Brain microvascular endothelial cell (primary cell): Measurements from ENCODE around the gene GRIN2C.

Experiments used
- DNase-seq: peaks from one replicate; pipeline ENCODE4 v3.0.0-alpha.2; 2020
- H3K27ac ChIP-seq: fragments of 250-450 bp; sonication (Bioruptor Pico); 2 replicates; pipeline ENCODE4 v1.5.1; 2020; ENCODE audit warnings: mild to moderate bottlenecking, moderate library complexity
- H3K27me3 ChIP-seq: fragments of 250-450 bp; sonication (Bioruptor Pico); replicated peaks from 2 replicates; pipeline ENCODE4 v1.5.1; 2020; ENCODE audit warnings: mild to moderate bottlenecking
- H3K36me3 ChIP-seq: fragments of 250-450 bp; sonication (Bioruptor Pico); replicated peaks from 2 replicates; pipeline ENCODE4 v1.5.1; 2020; ENCODE audit warnings: mild to moderate bottlenecking
- H3K4me3 ChIP-seq: 2 replicates; pipeline ENCODE4 v1.5.1; 2011; ENCODE audit warnings: low read depth, mild to moderate bottlenecking, control low read depth, low read length, moderate library complexity
- CTCF ChIP-seq: IDR thresholded peaks from 2 replicates; pipeline ENCODE4 v1.5.1; 2011; ENCODE audit warnings: low read depth, mild to moderate bottlenecking, moderate library complexity, low read length, control low read depth, inconsistent platforms; ENCODE audit errors: missing control alignments
- in situ Hi-C: cut with HindIII; loops from 2 replicates; pipeline ENCODE4 v1.10.0; 2017; ENCODE audit warnings: low sequenced_read_pairs, low pct_ligation_motif_present

The GRIN2C gene

GRCh38 chr17:74875977-74876593 is 16.4 kb upstream of the GRIN2C start:
- no peak for DNase-seq
- in situ Hi-C loops = no loop called here
- TF ChIP-seq CTCF = no peak
- no peak overlapping the region for H3K4me3 ChIP-seq
- no peak overlapping the region for H3K27ac ChIP-seq
- H3K27me3 ChIP-seq = peaks cover 3% of the 10 kb centered on the region
- no peaks in the 10 kb centered on the region for H3K36me3 ChIP-seq

DNA sequence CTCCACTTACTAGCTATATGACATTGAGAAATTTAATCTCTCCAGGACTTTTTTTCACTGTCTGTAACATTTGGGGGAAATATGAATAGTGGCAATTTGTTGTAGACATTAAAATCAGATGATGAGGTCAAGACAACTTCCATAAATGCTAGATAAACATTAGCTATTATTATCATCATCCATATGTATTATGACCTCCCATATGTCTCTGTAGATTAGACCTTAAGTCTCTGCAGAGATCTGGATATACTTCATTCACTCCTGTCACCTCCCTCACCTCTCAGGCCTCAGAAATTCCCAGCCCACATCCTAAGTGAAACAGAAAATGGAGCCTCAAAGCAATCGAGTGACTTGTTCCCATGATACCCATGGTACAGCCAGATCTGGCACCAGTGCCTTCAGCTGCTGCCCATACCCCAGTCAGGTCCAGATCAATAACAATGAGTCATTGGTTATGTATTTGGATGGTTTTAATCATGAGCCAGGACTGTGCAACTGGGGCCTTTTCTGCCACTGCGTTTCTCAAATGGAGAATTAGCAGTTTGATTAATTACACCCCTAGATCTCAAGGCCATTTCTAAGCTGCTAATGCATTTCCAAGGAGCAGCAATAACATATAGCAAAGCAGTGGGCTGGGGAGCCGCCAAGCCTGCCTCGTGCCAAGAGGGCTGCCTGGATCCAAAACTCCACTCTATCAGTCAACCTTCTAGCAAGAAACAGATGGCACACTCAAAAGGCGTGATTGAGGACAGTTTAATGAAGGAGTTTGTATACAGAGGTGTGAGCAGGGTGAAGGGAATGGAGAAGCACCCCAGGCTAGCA is 15.7 kb upstream of the GRIN2C start:
- in situ Hi-C loops = no loop called here
- no peak for TF ChIP-seq CTCF
- Histone ChIP-seq H3K27ac (no peak overlapping the region), H3K4me3 (no peak overlapping the region), H3K27me3 (no peaks in the 10 kb centered on the region), H3K36me3 (no peaks in the 10 kb centered on the region)
- no peak for DNase-seq

DNA sequence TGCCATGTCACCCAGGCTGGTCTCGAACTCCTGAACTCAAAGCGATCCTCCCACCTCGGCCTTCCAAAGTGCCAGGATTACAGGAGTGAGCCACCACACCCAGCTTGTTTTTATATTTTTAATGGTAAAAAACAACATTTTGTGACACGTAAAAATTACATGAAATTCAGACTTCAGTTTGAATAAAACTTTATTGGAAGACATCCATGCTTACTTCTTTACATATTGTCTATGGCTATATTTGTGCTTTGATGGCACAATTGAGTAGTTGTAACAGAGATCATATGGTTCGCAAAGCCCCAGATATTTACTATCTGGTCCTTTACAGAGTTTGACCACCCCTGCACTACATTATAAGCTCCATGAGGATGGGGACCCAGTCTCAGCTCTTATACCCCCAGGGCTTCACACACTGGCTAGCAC is 14.9 kb upstream of the GRIN2C start:
- H3K36me3 ChIP-seq = no peaks in the 10 kb centered on the region
- H3K27me3 ChIP-seq = no peaks in the 10 kb centered on the region
- TF ChIP-seq CTCF = no peak
- in situ Hi-C loops = no loop called here
- H3K27ac ChIP-seq = no peak overlapping the region
- no peak for DNase-seq
- H3K4me3 ChIP-seq = no peak overlapping the region

GRCh38 chr17:74873874-74874614 is 14.4 kb upstream of the GRIN2C start:
- in situ Hi-C loops = no loop called here
- no peak for TF ChIP-seq CTCF
- no peaks in the 10 kb centered on the region for H3K36me3 ChIP-seq
- peak overlapping the region; percentile 68 for H3K27ac ChIP-seq
- no peak for DNase-seq
- H3K27me3 ChIP-seq = no peaks in the 10 kb centered on the region
- peak overlapping the region; percentile 81 for H3K4me3 ChIP-seq

DNA sequence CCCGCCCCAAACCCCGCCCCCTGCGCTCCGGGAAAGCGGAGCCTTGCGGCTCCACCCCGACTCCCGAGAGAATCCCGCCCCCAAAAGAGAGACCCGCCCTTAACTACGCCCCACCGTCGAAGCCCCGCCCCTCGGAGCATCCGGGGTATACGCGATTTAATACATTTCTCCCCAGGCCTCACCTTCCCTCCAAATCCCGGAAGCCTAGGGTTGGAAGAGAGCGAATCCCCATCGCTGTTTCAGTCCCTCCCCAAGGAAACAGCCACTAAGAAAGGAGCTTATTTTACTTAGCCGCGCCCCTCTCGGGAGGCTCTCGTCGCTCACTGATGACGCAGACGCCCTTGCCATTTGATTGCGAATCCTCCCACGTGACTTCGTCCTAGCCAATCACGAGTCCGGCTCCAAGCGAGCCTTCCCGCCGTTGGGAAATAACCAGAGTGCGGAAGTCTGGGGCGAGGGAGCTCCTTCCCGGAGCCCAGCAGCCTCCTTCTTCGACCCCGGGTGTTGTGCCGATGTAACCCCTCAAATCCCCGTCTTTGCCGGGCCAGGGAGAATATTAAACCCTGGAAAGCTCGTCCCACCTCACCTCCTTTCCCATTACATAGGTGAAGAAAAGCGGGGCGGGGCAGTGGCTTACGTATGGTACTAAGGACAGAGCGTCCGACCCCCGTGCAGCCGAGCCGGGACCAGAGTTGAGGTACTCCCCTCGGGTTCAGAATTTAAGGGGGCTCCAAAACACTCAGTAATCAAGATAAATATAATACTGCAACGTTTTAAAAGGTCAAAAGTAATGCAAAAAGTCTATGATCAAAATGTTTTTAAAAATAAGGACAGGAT is 13.6 kb upstream of the GRIN2C start:
- Histone ChIP-seq H3K27ac (peak overlapping the region; percentile 68), H3K4me3 (peak overlapping the region; percentile 81), H3K27me3 (no peaks in the 10 kb centered on the region), H3K36me3 (no peaks in the 10 kb centered on the region)
- TF ChIP-seq CTCF = no peak
- in situ Hi-C loops = no loop called here
- peak; percentile 100 for DNase-seq
